Islet precursor cell (in vitro differentiated cells): ENCODE results near the gene NSUN2.
A peak's percentile ranks its signal among the peaks of the same experiment; 100 is the strongest.

ENCODE experiments used
- DNase-seq: peaks from one replicate; pipeline ENCODE4 v3.0.0-alpha.2; 2018

The NSUN2 gene

DNA sequence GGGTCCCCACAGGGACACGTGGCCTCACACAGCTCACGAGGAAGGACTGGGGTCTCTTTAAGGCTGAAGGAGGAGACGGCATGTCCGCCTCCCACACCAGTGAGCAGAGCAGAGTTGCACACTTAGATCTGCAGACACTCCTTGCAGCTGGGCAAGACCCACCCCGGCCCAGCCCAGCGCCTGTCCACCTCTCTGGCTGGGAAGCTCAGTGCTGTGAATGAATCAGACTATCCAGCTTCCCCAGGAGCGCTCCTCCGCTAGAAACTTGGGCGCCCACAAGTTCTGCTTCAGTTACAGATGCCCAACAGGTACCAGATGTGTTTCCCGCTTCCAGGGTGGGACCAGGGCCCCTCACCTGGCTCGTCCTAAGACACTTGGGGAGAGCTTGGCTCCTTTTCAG lies 78.9 kb downstream of the NSUN2 start:
- peak; percentile 34 for DNase-seq

DNA sequence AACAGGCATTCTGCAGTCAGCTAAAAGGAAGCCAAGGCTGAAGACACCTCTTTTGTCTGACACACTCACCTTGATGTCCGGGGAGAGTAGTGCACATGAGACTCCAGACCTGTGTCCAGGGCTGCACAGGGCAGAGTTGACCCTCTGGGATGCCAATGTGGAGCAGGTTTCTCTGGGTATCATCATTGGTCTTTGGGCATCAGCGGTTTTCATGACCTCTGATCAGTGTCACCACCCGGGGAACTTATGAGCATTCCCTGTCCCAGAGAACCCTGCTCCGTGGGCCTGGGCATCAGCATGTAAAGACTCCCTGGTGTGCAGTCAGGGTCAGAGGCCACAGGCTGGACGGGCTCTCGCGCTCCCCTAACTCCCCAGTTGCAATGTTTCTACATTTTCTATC lies 80.2 kb downstream of the NSUN2 start:
- DNase-seq, result peak; percentile 28

DNA sequence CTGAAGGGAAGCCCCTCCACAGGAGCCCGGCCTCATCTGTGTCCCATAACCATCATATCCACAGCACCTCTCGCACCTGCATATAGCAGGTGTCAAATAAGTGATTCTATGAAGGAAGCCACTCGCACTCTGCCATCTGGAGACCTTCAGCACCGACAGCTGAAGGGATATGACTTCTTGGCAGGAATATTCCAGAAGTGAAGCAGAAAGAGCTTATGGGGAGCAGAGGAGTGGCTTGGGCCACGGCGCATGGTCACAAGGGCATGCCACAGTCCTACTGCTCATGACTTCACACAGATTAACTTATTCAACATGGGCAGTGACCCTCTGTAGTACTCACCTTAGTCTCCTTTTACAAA lies 80.9 kb downstream of the NSUN2 start:
- no peak for DNase-seq

DNA sequence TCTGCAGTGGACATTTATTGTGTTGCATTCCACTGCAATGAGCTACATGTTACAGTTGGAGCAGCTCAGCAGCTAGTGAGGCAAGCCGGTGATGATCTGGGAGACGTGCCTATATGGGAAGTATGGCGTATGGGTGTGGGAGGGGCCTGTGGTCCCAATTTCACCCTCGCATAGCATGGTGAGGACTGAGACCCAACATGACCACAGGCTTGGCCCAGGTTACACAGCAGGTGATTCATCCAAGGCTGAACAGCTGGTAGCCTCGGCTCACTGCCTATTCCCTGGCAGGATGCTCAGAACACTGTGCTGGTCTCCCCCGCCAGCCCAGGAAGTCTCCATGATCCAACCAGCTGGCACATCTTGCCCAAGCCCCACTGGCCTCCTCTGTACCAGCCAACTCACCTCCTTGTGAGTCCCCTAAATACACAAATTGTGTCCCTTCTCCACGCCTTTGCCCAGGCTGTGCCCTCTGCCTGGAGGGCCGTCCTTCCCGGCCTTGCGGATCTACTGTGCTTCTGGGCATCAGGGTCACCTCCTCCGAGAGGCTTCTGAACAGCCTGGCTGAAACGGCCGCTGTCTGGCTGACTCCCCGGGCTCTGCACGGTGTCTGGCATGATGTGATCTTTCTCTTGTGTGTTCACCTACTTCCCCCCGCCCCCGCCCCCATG lies 81.4 kb downstream of the NSUN2 start:
- peak; percentile 20 for DNase-seq

DNA sequence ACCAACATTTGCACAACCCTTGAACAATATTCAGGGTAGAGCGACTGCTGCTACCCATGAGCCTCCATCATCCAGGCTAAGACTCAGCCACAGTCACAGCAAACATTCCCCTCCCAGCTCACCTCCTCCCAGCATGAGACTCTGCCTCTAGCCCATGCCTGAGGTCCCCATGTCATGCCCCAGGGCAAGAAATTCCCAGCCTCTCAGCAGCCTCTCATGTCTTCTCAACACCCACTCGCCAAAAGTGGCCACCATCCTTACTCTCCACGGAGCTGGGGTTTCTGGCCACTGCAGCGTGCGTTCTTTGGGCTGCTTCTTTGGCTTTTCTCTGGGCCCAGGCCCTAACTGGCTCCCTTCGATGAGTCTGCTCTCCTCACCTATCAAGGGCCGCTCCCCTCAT lies 82.2 kb downstream of the NSUN2 start:
- peak; percentile 32 for DNase-seq
